RWPE2 (cell line): ENCODE results near the gene TNFRSF14.
A peak's percentile ranks its signal among the peaks of the same experiment; 100 is the strongest.

ENCODE experiments used
- ATAC-seq: fragments of 200-7000 bp; cut with Tn5 transposase; 3 replicates; pipeline ENCODE4 v1.9.1; 2021; ENCODE audit warnings: low read depth
- DNase-seq: peaks from one replicate; pipeline ENCODE4 v3.0.0-alpha.2; 2020; ENCODE audit warnings: low spot score
- H3K27ac ChIP-seq: fragments of 450-650 bp; 2 replicates; pipeline ENCODE4 v1.5.1; 2017; ENCODE audit warnings: mild to moderate bottlenecking; ENCODE audit not compliant: poor library complexity, severe bottlenecking
- H3K27me3 ChIP-seq: fragments of 250-450 bp; sonication (Bioruptor Pico); 2 replicates; pipeline ENCODE4 v1.5.1; 2021; ENCODE audit warnings: mild to moderate bottlenecking, moderate library complexity; ENCODE audit not compliant: insufficient read depth, poor library complexity, severe bottlenecking
- H3K36me3 ChIP-seq: fragments of 250-450 bp; sonication (Bioruptor Pico); 2 replicates; pipeline ENCODE4 v1.5.1; 2020; ENCODE audit warnings: low read depth, mild to moderate bottlenecking, moderate library complexity
- H3K4me1 ChIP-seq: fragments of 250-450 bp; sonication (Bioruptor Pico); 2 replicates; pipeline ENCODE4 v1.5.1; 2021; ENCODE audit warnings: mild to moderate bottlenecking, moderate library complexity; ENCODE audit not compliant: insufficient read depth, poor library complexity, severe bottlenecking
- H3K4me3 ChIP-seq: fragments of 250-450 bp; sonication (Bioruptor Pico); 2 replicates; pipeline ENCODE4 v1.5.1; 2021; ENCODE audit warnings: mild to moderate bottlenecking, moderate library complexity; ENCODE audit not compliant: severe bottlenecking
- H3K9me3 ChIP-seq: fragments of 250-450 bp; sonication (Bioruptor Pico); 2 replicates; pipeline ENCODE4 v1.5.1; 2021; ENCODE audit warnings: mild to moderate bottlenecking, moderate library complexity; ENCODE audit not compliant: severe bottlenecking
- CTCF ChIP-seq: fragments of 450-650 bp; IDR thresholded peaks from one replicate; pipeline ENCODE4 v1.5.1; 2017; ENCODE audit warnings: mild to moderate bottlenecking, moderate library complexity; ENCODE audit not compliant: poor library complexity, severe bottlenecking

TNFRSF14 gene

GRCh38 chr1:2544093-2544874, 11.9 kb upstream of the TNFRSF14 start:
- ATAC-seq = no peak
- H3K27ac ChIP-seq = peak overlapping the region; percentile 78
- no peaks in the 10 kb centered on the region for H3K9me3 ChIP-seq
- H3K27me3 ChIP-seq = no peaks in the 10 kb centered on the region
- TF ChIP-seq CTCF = no peak
- H3K4me3 ChIP-seq = no peak overlapping the region
- H3K36me3 ChIP-seq = no peaks in the 10 kb centered on the region
- peaks cover 5% of the 10 kb centered on the region for H3K4me1 ChIP-seq
- no peak for DNase-seq

DNA sequence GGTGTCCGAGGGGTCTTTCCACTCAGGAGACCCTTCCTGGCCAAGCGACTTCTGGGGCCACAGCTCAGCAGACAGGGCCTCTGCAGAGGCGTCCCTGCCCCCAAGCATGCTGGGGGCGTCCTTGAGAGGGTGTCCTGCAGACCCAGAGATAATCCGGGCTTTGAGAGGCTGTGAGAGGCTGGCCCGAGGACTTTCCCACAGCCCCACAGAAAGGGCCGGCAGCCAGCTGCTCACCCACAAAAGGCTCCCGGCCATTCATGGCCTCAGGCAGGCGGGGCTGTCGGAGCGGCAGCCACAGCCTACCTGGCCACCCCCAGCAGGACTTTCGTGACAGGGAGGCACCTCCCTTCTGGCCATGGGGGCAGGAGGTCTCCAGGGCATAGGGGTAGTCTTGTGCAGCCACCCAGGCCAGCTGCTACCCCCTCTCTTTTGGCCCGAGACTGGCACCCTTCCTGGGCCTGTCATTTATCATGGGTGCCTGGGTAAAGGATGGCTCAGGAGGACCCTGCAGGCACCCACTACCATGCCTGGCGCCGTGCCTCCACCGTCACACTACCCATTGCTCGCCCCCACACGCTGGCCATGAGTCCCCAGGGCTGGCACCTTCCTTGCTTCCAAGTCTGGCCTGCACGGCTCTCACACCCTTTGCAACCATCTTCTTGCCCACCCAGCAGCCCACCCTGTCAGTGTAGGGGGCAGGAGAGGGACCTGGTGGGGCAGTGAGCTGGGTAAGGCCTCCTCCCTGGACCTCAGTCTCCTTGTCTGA, 11.1 kb upstream of the TNFRSF14 start:
- DNase-seq = no peak
- Histone ChIP-seq H3K27me3 (no peaks in the 10 kb centered on the region), H3K27ac (peak overlapping the region; percentile 78), H3K9me3 (no peaks in the 10 kb centered on the region), H3K36me3 (no peaks in the 10 kb centered on the region), H3K4me1 (peaks cover 5% of the 10 kb centered on the region), H3K4me3 (no peak overlapping the region)
- no peak for TF ChIP-seq CTCF
- no peak for ATAC-seq

- Histone ChIP-seq H3K9me3 (no peaks in the 10 kb centered on the region), H3K27me3 (no peaks in the 10 kb centered on the region), H3K4me1 (peaks cover 5% of the 10 kb centered on the region), H3K4me3 (peak overlapping the region; percentile 38), H3K27ac (peak overlapping the region; percentile 78), H3K36me3 (no peaks in the 10 kb centered on the region)
- no peak for TF ChIP-seq CTCF
- DNase-seq (peak; percentile 88), ATAC-seq (peak; percentile 57)
Observed at GRCh38 chr1:2545754-2546514, 10.2 kb upstream of the TNFRSF14 start.

DNA sequence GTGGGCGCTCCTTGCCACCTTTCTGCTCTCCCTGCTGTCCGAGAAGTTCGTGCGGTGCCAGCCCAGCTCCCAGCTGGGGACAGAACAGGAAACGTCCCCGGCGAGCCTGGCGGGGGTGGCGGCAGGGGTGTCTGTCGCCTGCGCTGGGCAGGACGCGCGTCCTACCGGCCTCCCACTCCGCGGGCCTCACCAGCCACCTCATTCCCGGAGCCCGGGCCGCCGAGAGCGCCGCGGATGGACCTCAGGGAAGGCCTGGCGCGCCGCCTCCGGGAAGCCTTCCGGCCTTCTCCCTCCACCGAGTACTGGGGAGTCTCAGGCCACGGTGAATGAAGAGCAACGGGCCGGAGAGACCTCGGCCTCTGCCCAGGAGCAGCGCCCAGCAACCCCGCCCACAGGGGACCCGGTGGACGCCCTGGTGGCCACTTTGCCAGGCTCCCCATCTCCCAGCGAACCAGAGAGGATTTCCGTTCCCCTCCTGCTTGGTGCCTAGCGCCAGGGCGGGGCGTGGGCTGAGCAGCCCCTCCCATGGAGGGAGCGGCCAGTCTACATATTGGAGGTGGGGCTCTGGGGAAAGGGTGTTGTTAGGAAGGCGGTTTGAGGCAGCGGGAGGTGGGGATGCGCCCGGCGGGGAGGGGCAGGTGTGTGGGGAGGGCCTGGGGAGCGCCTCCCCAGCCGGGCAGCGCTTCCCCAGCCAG, 9.5 kb upstream of the TNFRSF14 start:
- ATAC-seq (peak; percentile 72), DNase-seq (peak; percentile 89)
- no peaks in the 10 kb centered on the region for H3K9me3 ChIP-seq
- H3K27ac ChIP-seq = peak overlapping the region; percentile 78
- peak overlapping the region; percentile 38 for H3K4me3 ChIP-seq
- TF ChIP-seq CTCF = no peak
- no peaks in the 10 kb centered on the region for H3K27me3 ChIP-seq
- no peaks in the 10 kb centered on the region for H3K36me3 ChIP-seq
- peaks cover 5% of the 10 kb centered on the region for H3K4me1 ChIP-seq
